Astrocyte of the cerebellum (primary cell): Measurements from ENCODE around the gene CDS2.
"Not testable (repeated sequence)": the region's sequence is repeated elsewhere in the genome, so short reads cannot be mapped to it uniquely, and the experiment has no call there.

Source experiments
- DNase-seq: peaks from one replicate; pipeline ENCODE4 v3.0.0-alpha.2; 2011; ENCODE audit warnings: low read depth
- H3K4me3 ChIP-seq: 2 replicates; pipeline ENCODE4 v1.5.1; 2011; ENCODE audit warnings: mild to moderate bottlenecking, low read depth, low read length, moderate library complexity
- in situ Hi-C: cut with HindIII; loops from 2 replicates; pipeline ENCODE4 v1.10.0; 2017; ENCODE audit warnings: low sequenced_read_pairs
- TF ChIP-seq, protein P1 (sequence below): IDR thresholded peaks from 2 replicates; pipeline ENCODE4 v1.5.1; 2012; ENCODE audit warnings: low read length, low read depth, moderate library complexity, mild to moderate bottlenecking; ENCODE audit errors: missing control alignments

Gene CDS2

DNA sequence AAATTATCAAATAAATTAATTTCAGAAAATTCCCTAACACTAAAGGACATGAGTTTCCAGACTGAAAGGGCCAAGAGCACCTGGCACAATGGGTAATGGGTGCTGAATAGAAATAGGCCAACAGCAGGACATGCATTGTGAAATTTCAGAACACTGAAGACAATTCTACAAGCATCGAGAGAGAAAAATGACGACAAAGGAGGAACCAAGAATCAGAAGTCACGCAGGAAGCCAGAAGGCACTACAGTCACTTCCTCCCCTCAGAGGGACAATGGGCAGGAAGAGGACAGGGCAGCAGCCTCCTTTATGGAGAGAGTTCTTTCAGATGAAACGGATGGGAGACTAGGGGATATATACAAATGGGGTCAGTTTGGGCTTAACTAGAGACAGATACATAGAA is 36.6 kb upstream of the CDS2 start:
- DNase-seq, result no peak
- TF ChIP-seq, protein P1, sequence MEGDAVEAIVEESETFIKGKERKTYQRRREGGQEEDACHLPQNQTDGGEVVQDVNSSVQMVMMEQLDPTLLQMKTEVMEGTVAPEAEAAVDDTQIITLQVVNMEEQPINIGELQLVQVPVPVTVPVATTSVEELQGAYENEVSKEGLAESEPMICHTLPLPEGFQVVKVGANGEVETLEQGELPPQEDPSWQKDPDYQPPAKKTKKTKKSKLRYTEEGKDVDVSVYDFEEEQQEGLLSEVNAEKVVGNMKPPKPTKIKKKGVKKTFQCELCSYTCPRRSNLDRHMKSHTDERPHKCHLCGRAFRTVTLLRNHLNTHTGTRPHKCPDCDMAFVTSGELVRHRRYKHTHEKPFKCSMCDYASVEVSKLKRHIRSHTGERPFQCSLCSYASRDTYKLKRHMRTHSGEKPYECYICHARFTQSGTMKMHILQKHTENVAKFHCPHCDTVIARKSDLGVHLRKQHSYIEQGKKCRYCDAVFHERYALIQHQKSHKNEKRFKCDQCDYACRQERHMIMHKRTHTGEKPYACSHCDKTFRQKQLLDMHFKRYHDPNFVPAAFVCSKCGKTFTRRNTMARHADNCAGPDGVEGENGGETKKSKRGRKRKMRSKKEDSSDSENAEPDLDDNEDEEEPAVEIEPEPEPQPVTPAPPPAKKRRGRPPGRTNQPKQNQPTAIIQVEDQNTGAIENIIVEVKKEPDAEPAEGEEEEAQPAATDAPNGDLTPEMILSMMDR, result no peak
- H3K4me3 ChIP-seq, result no peak overlapping the region
- in situ Hi-C loops, result no loop called here

DNA sequence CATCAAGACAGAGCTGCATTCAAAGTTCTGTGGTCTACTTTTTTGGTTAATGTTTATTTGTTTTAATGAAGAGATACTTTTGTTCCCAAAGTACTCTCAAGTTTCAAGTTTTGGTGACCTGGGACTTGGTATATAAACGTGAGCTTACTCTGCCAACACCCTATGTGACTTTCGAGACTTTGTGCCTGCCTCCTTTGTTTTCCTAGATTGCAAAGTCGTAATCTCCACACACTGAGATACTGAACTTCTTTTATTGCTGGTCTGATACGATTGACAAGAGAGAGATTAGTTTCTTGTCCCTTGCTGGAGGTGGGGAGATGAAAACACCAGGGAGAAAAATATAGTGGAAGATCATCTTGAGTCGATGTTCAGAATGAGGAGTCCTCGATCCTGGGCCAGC is 34.9 kb upstream of the CDS2 start:
- TF ChIP-seq, protein P1, result no peak
- in situ Hi-C loops, result no loop called here

DNA sequence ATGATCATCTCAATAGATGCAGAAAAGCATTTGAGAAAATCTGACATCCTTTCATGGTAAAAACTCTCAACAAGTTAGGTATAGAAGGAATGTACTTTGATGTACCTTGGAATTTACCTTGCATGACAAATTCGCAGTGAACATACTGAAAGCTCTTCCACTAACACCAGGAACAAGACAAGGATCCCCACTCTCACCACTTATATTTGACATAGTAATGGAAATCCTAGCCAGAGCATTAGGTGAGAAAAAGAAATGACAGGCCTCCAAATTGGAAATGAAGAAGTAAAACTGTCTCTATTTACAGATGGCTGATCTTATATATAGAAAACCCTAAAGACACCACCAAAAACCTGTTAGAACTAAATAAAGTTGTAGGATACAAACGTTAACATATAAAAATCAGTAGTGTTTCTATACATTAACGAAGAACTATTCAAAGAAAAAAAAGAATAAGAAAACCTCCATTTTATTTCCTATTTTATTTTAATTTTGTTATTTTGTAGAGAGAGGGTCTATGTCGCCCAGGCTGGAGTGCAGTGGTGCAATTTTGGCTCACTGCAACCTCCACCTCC is 34.0 kb upstream of the CDS2 start:
- TF ChIP-seq, protein P1, result no peak
- in situ Hi-C loops, result no loop called here
- H3K4me3 ChIP-seq, result no peak overlapping the region
- DNase-seq, result no peak

More for the DNA sequence above, 34.9 kb upstream of the CDS2 start:
- H3K4me3 ChIP-seq, result no peak overlapping the region
- DNase-seq, result no peak

DNA sequence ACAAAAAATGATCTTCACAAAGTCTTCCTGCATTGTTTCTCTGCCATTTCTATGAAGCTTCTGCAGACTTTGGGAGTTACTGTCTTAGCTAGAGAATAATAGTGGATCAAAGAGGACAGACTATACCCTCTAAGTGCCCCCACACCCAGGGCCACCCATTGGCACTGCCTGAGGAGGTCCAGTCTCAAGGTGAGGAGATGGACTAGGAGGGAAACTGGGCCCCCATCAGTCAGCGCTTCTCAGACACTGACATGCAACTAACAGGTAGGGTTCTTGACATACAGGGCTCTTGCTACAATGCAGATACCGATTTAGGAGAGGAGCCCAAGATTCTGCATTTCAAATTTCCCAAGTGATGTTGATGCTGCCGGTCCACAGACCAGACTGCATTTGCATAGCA is 31.4 kb upstream of the CDS2 start:
- in situ Hi-C loops, result no loop called here
- TF ChIP-seq, protein P1, result no peak

DNA sequence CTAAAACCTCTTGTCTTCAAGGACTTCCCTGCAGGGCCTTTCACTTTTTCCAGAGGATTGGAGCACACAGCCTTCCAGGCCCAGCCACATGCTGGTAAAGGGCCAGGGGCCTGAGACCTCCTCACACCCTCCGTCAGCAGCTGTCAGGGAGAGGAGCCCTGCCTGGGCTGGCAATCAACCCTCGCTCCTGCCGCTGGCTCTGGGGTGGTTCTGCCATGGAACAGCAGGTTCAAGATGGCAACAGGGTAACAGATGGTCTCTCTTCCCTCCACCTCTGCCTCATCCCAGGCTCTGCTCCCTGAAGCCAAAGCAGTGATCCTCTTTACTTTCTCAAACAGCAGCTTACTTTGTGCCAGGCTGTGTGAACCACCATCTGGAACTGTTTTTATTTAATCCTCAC is 30.9 kb upstream of the CDS2 start:
- in situ Hi-C loops, result no loop called here
- TF ChIP-seq, protein P1, result no peak
- H3K4me3 ChIP-seq, result no peak overlapping the region
- no peak for DNase-seq

More for the DNA sequence above, 31.4 kb upstream of the CDS2 start:
- no peak overlapping the region for H3K4me3 ChIP-seq
- DNase-seq, result no peak

DNA sequence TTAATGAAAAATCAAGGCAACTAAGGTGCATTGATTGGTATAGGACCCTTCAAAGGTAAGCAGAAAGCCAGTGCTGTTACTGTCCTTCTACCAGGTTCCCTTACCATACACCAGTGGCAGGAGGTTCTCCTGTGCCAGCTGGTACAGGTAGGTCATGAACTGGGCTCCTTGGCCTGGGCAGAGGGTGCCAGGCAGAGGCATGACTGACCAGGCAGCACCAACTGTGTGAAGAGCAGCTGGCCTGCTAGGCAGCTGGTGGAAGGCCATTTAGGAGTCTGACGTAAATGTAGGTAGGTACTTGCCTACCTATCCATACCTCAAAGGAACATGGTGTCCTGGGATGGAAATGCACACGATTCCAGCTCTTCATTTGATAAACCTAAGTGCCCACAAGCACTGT is 30.3 kb upstream of the CDS2 start:
- no peak overlapping the region for H3K4me3 ChIP-seq
- no peak for DNase-seq
- TF ChIP-seq, protein P1, result no peak
- in situ Hi-C loops, result no loop called here

DNA sequence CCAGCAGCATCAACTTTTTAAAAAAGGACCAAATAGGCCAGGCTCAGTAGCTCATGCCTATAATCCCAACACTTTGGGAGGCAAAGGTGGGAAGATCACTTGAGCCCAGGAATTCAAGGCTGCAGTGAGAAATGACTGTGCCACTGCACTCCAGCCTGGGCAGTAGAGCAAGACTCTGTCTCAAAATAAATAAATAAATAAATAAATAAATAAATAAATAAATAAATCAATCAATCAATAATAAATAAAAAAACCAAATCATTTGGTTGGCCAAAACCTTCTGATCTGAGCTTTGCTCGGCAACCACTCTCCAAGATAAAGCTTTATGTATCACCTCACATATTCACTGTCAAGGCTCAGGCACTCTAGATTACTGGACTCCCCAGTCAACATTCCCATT is 27.8 kb upstream of the CDS2 start:
- H3K4me3 ChIP-seq, DNase-seq, in situ Hi-C loops: not testable (repeated sequence)

DNA sequence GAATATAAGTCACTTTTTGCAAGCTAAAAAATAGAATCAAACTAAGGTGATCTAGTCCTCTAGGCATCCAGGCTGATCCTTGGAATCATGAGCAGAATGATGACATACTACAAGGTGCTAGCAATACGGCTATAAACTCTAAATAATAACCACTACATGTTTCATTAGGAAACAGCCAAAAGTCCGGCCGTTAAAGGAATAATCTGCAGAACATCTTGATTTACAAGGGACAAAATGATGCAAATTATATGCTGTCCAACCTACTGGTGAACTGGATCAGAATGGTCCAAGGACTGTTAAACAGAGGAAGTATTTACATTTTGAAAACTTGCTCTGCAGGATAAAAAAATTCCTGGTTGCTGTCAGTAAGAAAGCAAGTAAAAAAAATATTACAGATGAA is 26.9 kb upstream of the CDS2 start:
- DNase-seq, H3K4me3 ChIP-seq, in situ Hi-C loops: not testable (repeated sequence)
